Measurements from ENCODE around the gene FAM111A. TPM values are rescaled to one million over a fixed set of nuclear protein-coding genes. Genes with fewer than 3 reads are reported as not detected.

Gene FAM111A
- total RNA-seq, 1 experiment from 2014 or later, result 4.2 TPM

GRCh38 chr11:59191890-59192289 is 49.2 kb downstream of the FAM111A start:
- no peak for DNase-seq (ENCODE audit: low spot score)
- in situ Hi-C loops (cut with HindIII; ENCODE audit: low sequenced_read_pairs), result no loop called here

- no peak for DNase-seq (ENCODE audit: low spot score)
- in situ Hi-C loops (cut with HindIII; ENCODE audit: low sequenced_read_pairs), result no loop called here
These were observed 49.9 kb downstream of the FAM111A start for GRCh38 chr11:59192446-59193020.

- no peak for DNase-seq (ENCODE audit: low spot score)
- in situ Hi-C loops (cut with HindIII; ENCODE audit: low sequenced_read_pairs), result no loop called here
These were observed 51.0 kb downstream of the FAM111A start for GRCh38 chr11:59193587-59194130.

GRCh38 chr11:59195586-59195985 is 52.9 kb downstream of the FAM111A start:
- DNase-seq (ENCODE audit: low spot score), result no peak
- in situ Hi-C loops (cut with HindIII; ENCODE audit: low sequenced_read_pairs), result no loop called here

GRCh38 chr11:59196777-59197176 is 54.1 kb downstream of the FAM111A start:
- in situ Hi-C loops (cut with HindIII; ENCODE audit: low sequenced_read_pairs), result no loop called here
- no peak for DNase-seq (ENCODE audit: low spot score)

- in situ Hi-C loops (cut with HindIII; ENCODE audit: low sequenced_read_pairs), result no loop called here
- DNase-seq (ENCODE audit: low spot score), result peak; percentile 46
These were observed 55.3 kb downstream of the FAM111A start for GRCh38 chr11:59197991-59198390.

GRCh38 chr11:59198726-59199125 is 56.1 kb downstream of the FAM111A start:
- no peak for DNase-seq (ENCODE audit: low spot score)
- in situ Hi-C loops (cut with HindIII; ENCODE audit: low sequenced_read_pairs), result no loop called here

GRCh38 chr11:59199546-59200422 is 57.1 kb downstream of the FAM111A start:
- no peak for DNase-seq (ENCODE audit: low spot score)
- in situ Hi-C loops (cut with HindIII; ENCODE audit: low sequenced_read_pairs), result no loop called here

- in situ Hi-C loops (cut with HindIII; ENCODE audit: low sequenced_read_pairs), result no loop called here
- peak; percentile 25 for DNase-seq (ENCODE audit: low spot score)
These were observed 57.7 kb downstream of the FAM111A start for GRCh38 chr11:59200423-59200746.

- in situ Hi-C loops (cut with HindIII; ENCODE audit: low sequenced_read_pairs), result no loop called here
- no peak for DNase-seq (ENCODE audit: low spot score)
These were observed 58.7 kb downstream of the FAM111A start for GRCh38 chr11:59201353-59201752.

Other genes with a start within 250 kb of the FAM111A start
- gene GLYATL1, start 203.4 kb upstream of the FAM111A start, total RNA-seq (2014; rRNA removed; shearing (Covaris generic)), result not detected in 2 replicates
- not detected in 2 replicates for gene GLYATL1B, start 56.5 kb upstream of the FAM111A start, total RNA-seq (2014; rRNA removed; shearing (Covaris generic))
- not detected in 2 replicates for gene FAM111B, start 35.6 kb upstream of the FAM111A start, total RNA-seq (2014; rRNA removed; shearing (Covaris generic))
- 0.55 and 3.7 TPM in 2 replicates for gene DTX4, start 29.3 kb downstream of the FAM111A start, total RNA-seq (2014; rRNA removed; shearing (Covaris generic))
- gene MPEG1, start 70.1 kb downstream of the FAM111A start, total RNA-seq (2014; rRNA removed; shearing (Covaris generic)), result not detected in 2 replicates
- not detected in 2 replicates for gene OR5AN1, start 216.0 kb downstream of the FAM111A start, total RNA-seq (2014; rRNA removed; shearing (Covaris generic))

Measured in G401 (cell line).